Sigmoid colon (tissue), 4 donors: ENCODE measurements around the gene COP1.

Experiments used
- CTCF ChIP-seq, 4 experiments: fragments of 450-650 bp in 3 of 4; fragments of 200-600 bp in 1 of 4; IDR thresholded peaks; one replicate each; pipeline ENCODE4 v1.5.1; 2016 to 2019; ENCODE audit warnings: antibody characterized with exemption in 4 of 4, mild to moderate bottlenecking in 3 of 4, moderate library complexity in 2 of 4
- EP300 ChIP-seq, 4 donors: sonication (generic); formaldehyde crosslinking; IDR thresholded peaks; one replicate each; pipeline ENCODE4 v1.6.1; 2017; ENCODE audit warnings: antibody characterized with exemption in 4 of 4
- POLR2A ChIP-seq, 2 donors: fragments of 450-650 bp; IDR thresholded peaks; one replicate each; pipeline ENCODE4 v1.6.1; 2016; ENCODE audit warnings: antibody characterized with exemption in 2 of 2, mild to moderate bottlenecking in 2 of 2, moderate library complexity in 2 of 2

- no peak for TF ChIP-seq CTCF (IDR thresholded peaks at IDR 0.05)
- no peak for TF ChIP-seq POLR2A (IDR thresholded peaks at IDR 0.05)
- no peak for TF ChIP-seq EP300 (IDR thresholded peaks at IDR 0.05)
These were observed 228.6 kb downstream of the COP1 start for GRCh38 chr1:175978476-175978875.
